K562 (cell line): Measurements from ENCODE around the gene PELI2. TPM values are rescaled to one million over a fixed set of nuclear protein-coding genes. Genes with fewer than 3 reads are reported as not detected.

Experiments used
- ATAC-seq: fragments of 200-7000 bp; cut with Tn5 transposase; 3 replicates; pipeline ENCODE4 v1.9.1; 2020; ENCODE audit warnings: moderate library complexity
- BruUV-seq: library from RNA; stranded (reverse); fragments of 400-500 nt; replicated peaks from 2 replicates; lab custom pipeline; 2021; lab: Mats Ljungman, UMichigan
- CTCF ChIA-PET: fragments of 300-600 bp; formaldehyde crosslinking; extraction: SDS; loops from one replicate; lab custom pipeline; 2021; ENCODE audit warnings: low intra/inter-chr PET ratio; lab: Yijun Ruan, JAX
- POLR2A ChIA-PET: fragments of 300-600, 350-650 bp; sonication (Branson Sonifier 250); formaldehyde crosslinking; extraction: SDS; loops from one replicate; lab custom pipeline; 2021; ENCODE audit warnings: antibody characterized with exemption, inconsistent platforms; lab: Yijun Ruan, JAX
- DNase-seq, 4 experiments: peaks; one replicate each; pipeline versions ENCODE4 v3.0.0 to v3.0.0-alpha.2; 2011 to 2018; ENCODE audit warnings: low spot score in 3 of 4, mixed read lengths in 3 of 4; ENCODE audit errors: extremely low read depth in 1 of 4
- FAIRE-seq: peaks from 2 replicates; lab custom pipeline; 2011; peaks lifted over from hg19 to GRCh38; lab: Jason Lieb, UNC
- H2AFZ ChIP-seq: 2 replicates; pipeline ENCODE4 v1.6.0; 2011; ENCODE audit warnings: low read depth, low read length, control low read depth, inconsistent platforms
- H3K27ac ChIP-seq: fragments of 200-600 bp; 3 replicates; pipeline ENCODE4 v1.8.0; 2011; ENCODE audit warnings: low read depth, mild to moderate bottlenecking, control low read depth, inconsistent platforms, low read length, moderate library complexity, mixed read lengths; ENCODE audit errors: extremely low read depth
- H3K27me3 ChIP-seq, 2 experiments: fragments of 300-600 bp in 1 of 2; 2 replicates in 1 of 2; 3 replicates in 1 of 2; pipeline versions ENCODE4 v1.6.0 to v1.8.0; 2011; ENCODE audit warnings: inconsistent platforms in 2 of 2, low read length in 2 of 2, mild to moderate bottlenecking in 1 of 2, mixed read lengths in 1 of 2, moderate library complexity in 1 of 2; ENCODE audit not compliant: control insufficient read depth in 2 of 2, insufficient read depth in 2 of 2
- H3K36me3 ChIP-seq: fragments of 300-600 bp; 3 replicates; pipeline ENCODE4 v1.8.0; 2011; ENCODE audit warnings: mild to moderate bottlenecking, low read length, inconsistent platforms; ENCODE audit not compliant: control insufficient read depth, insufficient read depth
- H3K4me1 ChIP-seq, 2 experiments: fragments of 200-600 bp in 1 of 2; replicated peaks in 1 of 2; 2 replicates in 1 of 2; 3 replicates in 1 of 2; pipeline versions ENCODE4 v1.5.1 to v1.8.0; 2011; ENCODE audit warnings: inconsistent platforms in 2 of 2, low read length in 2 of 2, mild to moderate bottlenecking in 1 of 2, mixed read lengths in 1 of 2, moderate library complexity in 1 of 2; ENCODE audit not compliant: control insufficient read depth in 2 of 2, insufficient read depth in 2 of 2
- H3K4me2 ChIP-seq: 2 replicates; pipeline ENCODE4 v1.6.1; 2011; ENCODE audit warnings: low read length, control low read depth, inconsistent platforms, mixed read lengths; ENCODE audit not compliant: insufficient read depth
- H3K4me3 ChIP-seq: fragments of 200-600 bp; sonication (generic), shearing (Covaris generic); 2 replicates; pipeline ENCODE4 v1.5.1; 2016; ENCODE audit warnings: control low read depth, inconsistent platforms
- H3K79me2 ChIP-seq: fragments of 200-600 bp; 3 replicates; pipeline ENCODE4 v1.8.0; 2011; ENCODE audit warnings: low read length, inconsistent platforms; ENCODE audit not compliant: control insufficient read depth, insufficient read depth
- H3K9ac ChIP-seq, 2 experiments: 2 replicates each; pipeline versions ENCODE4 v1.6.0 to v1.6.1; 2011; ENCODE audit warnings: low read depth in 2 of 2, low read length in 2 of 2, control low read depth in 1 of 2, inconsistent platforms in 1 of 2, mild to moderate bottlenecking in 1 of 2, mixed read lengths in 1 of 2; ENCODE audit not compliant: insufficient read depth in 1 of 2
- H3K9me1 ChIP-seq: one replicate; pipeline ENCODE4 v1.6.0; 2011; ENCODE audit warnings: inconsistent platforms, mild to moderate bottlenecking, low read length, moderate library complexity; ENCODE audit not compliant: control insufficient read depth, insufficient read depth
- H3K9me3 ChIP-seq: replicated peaks from 2 replicates; pipeline ENCODE4 v1.5.1; 2011; ENCODE audit warnings: low read depth, low read length, inconsistent platforms; ENCODE audit not compliant: control insufficient read depth, insufficient read depth
- H4K20me1 ChIP-seq: replicated peaks from 2 replicates; pipeline ENCODE4 v1.6.1; 2011; ENCODE audit warnings: low read length, inconsistent platforms, mixed read lengths; ENCODE audit not compliant: control insufficient read depth, insufficient read depth
- CBFA2T2 ChIP-seq: fragments of 450-650 bp; conservative IDR thresholded peaks from 2 replicates; pipeline ENCODE4 v1.6.1; 2017; ENCODE audit warnings: mild to moderate bottlenecking
- E2F3 ChIP-seq: fragments of 250-450 bp; sonication (Bioruptor Pico); IDR thresholded peaks from 2 replicates; pipeline ENCODE4 v1.4.0; 2020; ENCODE audit warnings: mild to moderate bottlenecking
- HNRNPUL1 ChIP-seq: fragments of 200-400 bp; formaldehyde crosslinking; IDR thresholded peaks from 2 replicates; pipeline ENCODE4 v1.6.1; 2017; ENCODE audit warnings: low read length
- NEUROD1 ChIP-seq: fragments of 150-350 bp; IDR thresholded peaks from 2 replicates; pipeline ENCODE4 v1.6.1; 2014; ENCODE audit warnings: borderline replicate concordance, low read length, low read depth; ENCODE audit not compliant: partially characterized antibody
- NFIC ChIP-seq: fragments of 450-650 bp; IDR thresholded peaks from 2 replicates; pipeline ENCODE4 v1.6.1; 2017; ENCODE audit warnings: mild to moderate bottlenecking, inconsistent platforms
- RNF2 ChIP-seq: sonication (generic); IDR thresholded peaks from 2 replicates; pipeline ENCODE4 v1.6.1; 2016
- ZFPM2 ChIP-seq: fragments of 250-450 bp; sonication (Bioruptor Pico); IDR thresholded peaks from 2 replicates; pipeline ENCODE4 v1.5.1; 2022; ENCODE audit warnings: mild to moderate bottlenecking
- WGBS: fragments of 100-300 bp; shearing (Covaris generic); methylation state at CpG from one replicate; pipeline ENCODE4 v1.1.6; 2016; ENCODE audit warnings: low coverage, mixed read lengths; ENCODE audit not compliant: insufficient coverage; ENCODE audit errors: missing lambda C conversion rate; 5-methylcytosine and 5-hydroxymethylcytosine counted together
- in situ Hi-C: fragments of 300-500 bp; cut with MboI; formaldehyde crosslinking; loops from 4 replicates; pipeline ENCODE4 v1.15.0; 2018; ENCODE audit warnings: inconsistent platforms, mixed read lengths
- intact Hi-C: fragments of 100-400 bp; cut with micrococcal nuclease; formaldehyde crosslinking; loops from 2 replicates; pipeline ENCODE4 v1.14.2; 2022
- polyA plus RNA-seq, 8 experiments: library from polyadenylated mRNA; depleted of rRNA in 4 of 8; stranded (reverse) in 5 of 8; unstranded in 3 of 8; fragments of >200 nt; fragmentation: Nextera tagmentation in 2 of 8; fragmentation: Illumina TruSeq in 1 of 8; extraction: Ambion mirVana in 2 of 8; extraction: Trizol in 1 of 8; gene quantifications; 2 replicates each; pipeline versions ENCODE4 v1.2.1 to v1.2.3, GENCODE V29; 2011 to 2014; ENCODE audit warnings: inconsistent platforms in 1 of 8, missing spikeins in 1 of 8
- total RNA-seq, 7 experiments: library from RNA; depleted of rRNA in 6 of 7; stranded (reverse); fragments of >200 nt in 6 of 7; fragmentation: Illumina TruSeq in 2 of 7; extraction: Trizol in 2 of 7; gene quantifications; 2 replicates each; pipeline versions ENCODE4 v1.2.1 to v1.2.3, GENCODE V29; 2011 to 2021; ENCODE audit warnings: low replicate concordance in 1 of 7
- TF ChIP-seq, protein P1 (sequence below): sonication (generic); formaldehyde crosslinking; IDR thresholded peaks from 2 replicates; pipeline ENCODE4 v1.5.0; 2020; ENCODE audit warnings: missing genetic modification reagents
- TF ChIP-seq, protein P2 (sequence below): fragments of 200-800 bp; sonication (Bioruptor generic); IDR thresholded peaks from 2 replicates; pipeline ENCODE4 v1.6.1; 2016; ENCODE audit warnings: missing genetic modification characterization, missing compliant biosample characterization
- TF ChIP-seq, protein P3 (sequence below): fragments of 250-450 bp; sonication (Bioruptor Pico); IDR thresholded peaks from 2 replicates; pipeline ENCODE4 v1.4.0; 2020; ENCODE audit warnings: mild to moderate bottlenecking

Gene PELI2
- total and polyA plus RNA-seq, 9 of the 15 experiments (the other 6 are each of a cell fraction or from before 2014, with no cell fraction given), result 0.20 to 1.5 (median 0.44) TPM

DNA sequence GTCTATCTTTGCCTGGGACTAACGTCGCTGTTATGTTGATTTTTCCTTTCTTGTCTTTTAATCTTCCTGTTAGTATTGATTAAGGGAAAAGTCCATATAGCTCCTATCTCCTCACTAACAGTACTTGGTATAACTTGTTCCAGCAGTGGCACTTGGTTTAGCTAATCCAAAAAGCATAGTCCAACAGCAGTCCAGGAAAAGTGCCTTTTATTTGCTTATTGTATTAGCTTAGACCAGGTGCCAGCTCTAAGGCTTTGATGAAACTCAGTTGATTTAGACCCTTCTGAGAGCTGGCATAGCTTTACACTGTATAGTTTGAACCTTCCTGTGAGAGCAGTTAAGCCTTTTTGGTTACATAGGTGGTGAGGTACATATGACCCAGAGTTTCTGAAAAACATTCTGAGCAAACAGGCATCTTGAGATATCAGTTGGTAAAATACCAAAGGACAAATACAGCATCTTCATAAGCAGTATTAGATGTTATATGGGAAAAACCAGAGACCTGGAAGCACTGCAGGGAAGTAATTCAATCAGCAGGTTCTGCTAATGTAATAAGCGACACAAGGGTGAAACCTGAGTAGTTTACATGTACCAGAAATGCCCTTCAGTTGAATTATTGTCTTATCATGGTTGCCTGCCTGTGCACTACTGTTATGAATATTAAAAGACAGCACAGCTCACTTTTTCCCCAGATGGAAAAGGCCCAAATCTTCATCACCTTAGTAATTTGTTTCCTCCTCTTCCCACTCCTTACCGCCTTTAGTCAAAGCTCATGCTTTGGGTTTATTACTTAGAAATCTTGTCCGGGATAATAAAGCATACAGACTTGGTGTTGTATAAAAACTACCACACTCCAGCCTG is 13.0 kb downstream of the PELI2 start:
- Histone ChIP-seq H2AFZ (no peak overlapping the region), H3K36me3 (no peaks in the 10 kb centered on the region), H3K4me2 (no peak overlapping the region), H3K4me3 (no peak overlapping the region), H3K79me2 (no peaks in the 10 kb centered on the region), H3K27ac (no peak overlapping the region), H3K27me3 (peaks cover 7 to 8% of the 10 kb centered on the region in 2 experiments; a peak in 4 of 5 replicates), H3K4me1 (no peaks in the 10 kb centered on the region), H4K20me1 (no peaks in the 10 kb centered on the region), H3K9me1 (no peaks in the 10 kb centered on the region), H3K9me3 (no peaks in the 10 kb centered on the region), H3K9ac (no peak overlapping the region)
- in situ Hi-C loops (no loop called here), intact Hi-C loops (no loop called here)
- no TSS peak for BruUV-seq
- ChIA-PET CTCF (no interaction called here), POLR2A (interaction anchor here (0.6 kb wide), 1 partner anchor 1761 kb away, joined by 3 read pairs; no protein-coding TSS in a partner anchor)
- DNase-seq (no peak), FAIRE-seq (no peak), ATAC-seq (no peak)
- 0% methylated on average over 5 of the region's 5 CpGs for whole genome bisulfite sequencing
- TF ChIP-seq RNF2, result no peak
- TF ChIP-seq NEUROD1, result no peak
- TF ChIP-seq, protein P1, sequence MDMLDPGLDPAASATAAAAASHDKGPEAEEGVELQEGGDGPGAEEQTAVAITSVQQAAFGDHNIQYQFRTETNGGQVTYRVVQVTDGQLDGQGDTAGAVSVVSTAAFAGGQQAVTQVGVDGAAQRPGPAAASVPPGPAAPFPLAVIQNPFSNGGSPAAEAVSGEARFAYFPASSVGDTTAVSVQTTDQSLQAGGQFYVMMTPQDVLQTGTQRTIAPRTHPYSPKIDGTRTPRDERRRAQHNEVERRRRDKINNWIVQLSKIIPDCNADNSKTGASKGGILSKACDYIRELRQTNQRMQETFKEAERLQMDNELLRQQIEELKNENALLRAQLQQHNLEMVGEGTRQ (CRISPR knock-in tag), result no peak
- no peak for TF ChIP-seq NFIC
- TF ChIP-seq, protein P2, sequence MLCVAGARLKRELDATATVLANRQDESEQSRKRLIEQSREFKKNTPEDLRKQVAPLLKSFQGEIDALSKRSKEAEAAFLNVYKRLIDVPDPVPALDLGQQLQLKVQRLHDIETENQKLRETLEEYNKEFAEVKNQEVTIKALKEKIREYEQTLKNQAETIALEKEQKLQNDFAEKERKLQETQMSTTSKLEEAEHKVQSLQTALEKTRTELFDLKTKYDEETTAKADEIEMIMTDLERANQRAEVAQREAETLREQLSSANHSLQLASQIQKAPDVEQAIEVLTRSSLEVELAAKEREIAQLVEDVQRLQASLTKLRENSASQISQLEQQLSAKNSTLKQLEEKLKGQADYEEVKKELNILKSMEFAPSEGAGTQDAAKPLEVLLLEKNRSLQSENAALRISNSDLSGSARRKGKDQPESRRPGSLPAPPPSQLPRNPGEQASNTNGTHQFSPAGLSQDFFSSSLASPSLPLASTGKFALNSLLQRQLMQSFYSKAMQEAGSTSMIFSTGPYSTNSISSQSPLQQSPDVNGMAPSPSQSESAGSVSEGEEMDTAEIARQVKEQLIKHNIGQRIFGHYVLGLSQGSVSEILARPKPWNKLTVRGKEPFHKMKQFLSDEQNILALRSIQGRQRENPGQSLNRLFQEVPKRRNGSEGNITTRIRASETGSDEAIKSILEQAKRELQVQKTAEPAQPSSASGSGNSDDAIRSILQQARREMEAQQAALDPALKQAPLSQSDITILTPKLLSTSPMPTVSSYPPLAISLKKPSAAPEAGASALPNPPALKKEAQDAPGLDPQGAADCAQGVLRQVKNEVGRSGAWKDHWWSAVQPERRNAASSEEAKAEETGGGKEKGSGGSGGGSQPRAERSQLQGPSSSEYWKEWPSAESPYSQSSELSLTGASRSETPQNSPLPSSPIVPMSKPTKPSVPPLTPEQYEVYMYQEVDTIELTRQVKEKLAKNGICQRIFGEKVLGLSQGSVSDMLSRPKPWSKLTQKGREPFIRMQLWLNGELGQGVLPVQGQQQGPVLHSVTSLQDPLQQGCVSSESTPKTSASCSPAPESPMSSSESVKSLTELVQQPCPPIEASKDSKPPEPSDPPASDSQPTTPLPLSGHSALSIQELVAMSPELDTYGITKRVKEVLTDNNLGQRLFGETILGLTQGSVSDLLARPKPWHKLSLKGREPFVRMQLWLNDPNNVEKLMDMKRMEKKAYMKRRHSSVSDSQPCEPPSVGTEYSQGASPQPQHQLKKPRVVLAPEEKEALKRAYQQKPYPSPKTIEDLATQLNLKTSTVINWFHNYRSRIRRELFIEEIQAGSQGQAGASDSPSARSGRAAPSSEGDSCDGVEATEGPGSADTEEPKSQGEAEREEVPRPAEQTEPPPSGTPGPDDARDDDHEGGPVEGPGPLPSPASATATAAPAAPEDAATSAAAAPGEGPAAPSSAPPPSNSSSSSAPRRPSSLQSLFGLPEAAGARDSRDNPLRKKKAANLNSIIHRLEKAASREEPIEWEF, result no peak
- TF ChIP-seq, protein P3, sequence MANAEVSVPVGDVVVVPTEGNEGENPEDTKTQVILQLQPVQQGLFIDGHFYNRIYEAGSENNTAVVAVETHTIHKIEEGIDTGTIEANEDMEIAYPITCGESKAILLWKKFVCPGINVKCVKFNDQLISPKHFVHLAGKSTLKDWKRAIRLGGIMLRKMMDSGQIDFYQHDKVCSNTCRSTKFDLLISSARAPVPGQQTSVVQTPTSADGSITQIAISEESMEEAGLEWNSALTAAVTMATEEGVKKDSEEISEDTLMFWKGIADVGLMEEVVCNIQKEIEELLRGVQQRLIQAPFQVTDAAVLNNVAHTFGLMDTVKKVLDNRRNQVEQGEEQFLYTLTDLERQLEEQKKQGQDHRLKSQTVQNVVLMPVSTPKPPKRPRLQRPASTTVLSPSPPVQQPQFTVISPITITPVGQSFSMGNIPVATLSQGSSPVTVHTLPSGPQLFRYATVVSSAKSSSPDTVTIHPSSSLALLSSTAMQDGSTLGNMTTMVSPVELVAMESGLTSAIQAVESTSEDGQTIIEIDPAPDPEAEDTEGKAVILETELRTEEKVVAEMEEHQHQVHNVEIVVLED (CRISPR knock-in tag), result no peak
- no peak for TF ChIP-seq E2F3 (CRISPR knock-in tag)
- no peak for TF ChIP-seq ZFPM2
- no peak for TF ChIP-seq CBFA2T2
- TF ChIP-seq HNRNPUL1, result no peak
